ENCODE measurements around the gene FTO. TPM values are rescaled to one million over a fixed set of nuclear protein-coding genes. Genes with fewer than 3 reads are reported as not detected.

The FTO gene
- polyA plus RNA-seq, 2 of the 4 experiments (the other 2 are of a cell fraction) = 48.7 to 101 TPM

DNA sequence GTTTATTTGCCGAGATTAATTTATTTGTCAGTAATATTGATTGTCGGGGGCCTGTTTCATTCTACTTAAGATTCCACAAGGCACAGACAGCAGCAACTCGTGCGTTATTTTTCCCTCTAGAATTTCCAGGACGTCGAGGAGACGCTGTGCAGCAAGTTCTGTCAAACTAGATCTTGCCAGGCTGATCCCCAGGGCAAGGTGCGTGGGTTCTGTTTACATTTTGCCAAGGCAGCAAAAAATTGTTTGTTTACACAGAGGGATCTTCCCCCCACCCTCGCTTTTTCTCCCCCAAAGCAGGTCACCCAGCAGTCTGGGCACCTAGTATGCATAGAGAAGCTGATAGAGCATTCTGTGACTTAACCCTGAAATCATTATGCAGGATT, 471.2 kb downstream of the FTO start:
- H3K9me3 ChIP-seq = no peaks in the 10 kb centered on the region
- H3K4me2 ChIP-seq = peak overlapping the region; percentile 22; the same call in 1 of the 3 replicates
- FAIRE-seq (no peak), DNase-seq (ENCODE audit: low read depth in 1 of 2, low spot score in 1 of 2) (no peak), ATAC-seq (no peak)
- POLR2A ChIA-PET = no interaction called here
- H3K4me1 ChIP-seq = peaks cover 9% of the 10 kb centered on the region; the same call in 2 of the 3 replicates
- CTCF ChIA-PET = no interaction called here
- H3K27ac ChIP-seq = no peak overlapping the region; a peak in 1 of 6 replicates
- no peak overlapping the region for H3K4me3 ChIP-seq
- 76% methylated on average over 9 of the region's 9 CpGs for WGBS (ENCODE audit: missing lambda C conversion rate)
- TF ChIP-seq NR3C1 (IDR thresholded peaks at IDR 0.05) (no peak), MAFK (IDR thresholded peaks at IDR 0.05; ENCODE audit: partially characterized antibody) (peak; percentile 83)

DNA sequence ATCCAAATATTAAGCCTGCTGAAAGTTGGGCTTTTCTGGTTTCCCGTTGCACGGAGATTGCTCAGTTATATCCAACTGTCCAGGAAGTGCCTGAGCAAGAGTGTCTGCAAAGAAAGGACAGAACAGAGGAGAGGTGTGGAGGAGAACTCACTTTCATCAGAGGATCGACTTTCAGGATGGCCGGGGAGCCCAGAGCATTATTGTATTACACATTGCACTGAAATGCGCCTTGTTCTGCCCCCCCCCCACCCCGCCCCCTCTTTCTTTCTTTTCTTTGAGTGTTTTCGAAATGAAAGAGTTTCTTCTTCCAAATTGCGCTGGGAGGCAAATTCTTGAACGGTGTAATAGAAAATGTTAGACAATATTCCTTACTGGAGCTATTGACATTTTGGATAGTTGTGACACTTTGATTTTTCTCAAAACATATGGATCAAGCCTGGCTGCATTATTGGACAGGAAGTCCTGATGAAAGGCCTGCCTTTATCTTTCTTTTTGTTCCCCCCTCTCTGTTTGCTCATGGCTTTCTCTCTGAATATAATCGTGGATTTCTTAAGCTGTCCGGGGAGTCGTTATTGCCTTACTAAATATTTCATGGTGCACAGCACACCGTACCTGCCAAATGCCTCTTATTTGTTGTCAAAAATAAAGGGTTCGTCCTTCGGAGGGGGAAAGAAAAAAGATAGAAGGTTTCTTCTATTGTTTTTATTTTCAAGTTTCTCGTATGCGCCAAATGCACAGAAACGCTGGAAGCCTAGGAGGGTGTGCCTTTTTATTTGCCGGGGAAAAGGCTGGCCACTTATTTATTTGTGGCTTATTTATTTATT, 471.8 kb downstream of the FTO start:
- WGBS (ENCODE audit: missing lambda C conversion rate) = 78% methylated on average over 19 of the region's 19 CpGs
- ATAC-seq (no peak), DNase-seq (ENCODE audit: low read depth in 1 of 2, low spot score in 1 of 2) (no peak), FAIRE-seq (no peak)
- ChIA-PET CTCF (no interaction called here), POLR2A (no interaction called here)
- H3K27ac ChIP-seq = no peak overlapping the region; a peak in 1 of 6 replicates
- H3K4me1 ChIP-seq = peaks cover 15% of the 10 kb centered on the region
- TF ChIP-seq HOXA7 (CRISPR knock-in tag; IDR thresholded peaks at IDR 0.05) = no peak
- TF ChIP-seq, protein P1, sequence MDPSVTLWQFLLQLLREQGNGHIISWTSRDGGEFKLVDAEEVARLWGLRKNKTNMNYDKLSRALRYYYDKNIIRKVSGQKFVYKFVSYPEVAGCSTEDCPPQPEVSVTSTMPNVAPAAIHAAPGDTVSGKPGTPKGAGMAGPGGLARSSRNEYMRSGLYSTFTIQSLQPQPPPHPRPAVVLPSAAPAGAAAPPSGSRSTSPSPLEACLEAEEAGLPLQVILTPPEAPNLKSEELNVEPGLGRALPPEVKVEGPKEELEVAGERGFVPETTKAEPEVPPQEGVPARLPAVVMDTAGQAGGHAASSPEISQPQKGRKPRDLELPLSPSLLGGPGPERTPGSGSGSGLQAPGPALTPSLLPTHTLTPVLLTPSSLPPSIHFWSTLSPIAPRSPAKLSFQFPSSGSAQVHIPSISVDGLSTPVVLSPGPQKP (IDR thresholded peaks at IDR 0.05; ENCODE audit: low read depth, low read length) = no peak
- no peaks in the 10 kb centered on the region for H3K9me3 ChIP-seq
- no peak overlapping the region for H3K4me3 ChIP-seq
- H3K4me2 ChIP-seq = peak overlapping the region; percentile 22; the same call in 1 of the 3 replicates

DNA sequence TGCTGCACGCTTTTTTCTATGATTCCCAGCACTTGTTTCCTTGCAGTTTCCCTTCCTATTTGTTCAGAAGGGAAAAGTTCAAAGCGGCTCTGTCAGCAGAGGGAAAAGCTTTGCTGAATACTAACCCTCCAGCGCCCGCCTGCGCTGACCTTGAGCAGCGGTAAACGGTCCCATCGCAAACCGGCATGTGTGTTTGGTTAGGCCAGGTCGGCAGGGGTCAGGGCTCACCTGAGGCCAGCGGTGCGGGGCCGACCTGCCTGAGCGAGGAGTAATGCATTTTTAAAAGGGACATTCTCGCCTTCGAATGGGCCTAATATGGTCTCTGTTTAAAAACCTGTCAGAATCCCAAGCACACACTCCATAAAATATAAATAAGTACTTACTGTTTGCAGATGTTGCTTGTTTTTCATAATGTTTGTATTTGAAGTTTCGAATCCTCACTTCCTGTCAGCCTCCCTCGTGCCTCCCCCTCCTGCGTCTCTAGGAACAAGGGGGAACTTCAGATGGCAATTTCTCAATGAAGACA, 472.5 kb downstream of the FTO start:
- TF ChIP-seq RCOR1 (IDR thresholded peaks at IDR 0.05; ENCODE audit: low read depth, low read length) (no peak), RARB (CRISPR knock-in tag; IDR thresholded peaks at IDR 0.05) (no peak), RFX5 (IDR thresholded peaks at IDR 0.05) (no peak), MYC (IDR thresholded peaks at IDR 0.05; ENCODE audit: borderline replicate concordance, low read length) (no peak), MAFK (IDR thresholded peaks at IDR 0.05; ENCODE audit: partially characterized antibody) (no peak)
- no peak for FAIRE-seq
- CTCF ChIA-PET = no interaction called here
- no peaks in the 10 kb centered on the region for H3K9me3 ChIP-seq
- no peak overlapping the region for H3K27ac ChIP-seq
- H3K4me1 ChIP-seq = peaks cover 22% of the 10 kb centered on the region
- WGBS (ENCODE audit: missing lambda C conversion rate) = 79% methylated on average over 19 of the region's 19 CpGs
- no peak for DNase-seq (ENCODE audit: low read depth in 1 of 2, low spot score in 1 of 2)
- H3K4me2 ChIP-seq = no peak overlapping the region
- no peak overlapping the region for H3K4me3 ChIP-seq
- no peak for ATAC-seq
- POLR2A ChIA-PET = no interaction called here

DNA sequence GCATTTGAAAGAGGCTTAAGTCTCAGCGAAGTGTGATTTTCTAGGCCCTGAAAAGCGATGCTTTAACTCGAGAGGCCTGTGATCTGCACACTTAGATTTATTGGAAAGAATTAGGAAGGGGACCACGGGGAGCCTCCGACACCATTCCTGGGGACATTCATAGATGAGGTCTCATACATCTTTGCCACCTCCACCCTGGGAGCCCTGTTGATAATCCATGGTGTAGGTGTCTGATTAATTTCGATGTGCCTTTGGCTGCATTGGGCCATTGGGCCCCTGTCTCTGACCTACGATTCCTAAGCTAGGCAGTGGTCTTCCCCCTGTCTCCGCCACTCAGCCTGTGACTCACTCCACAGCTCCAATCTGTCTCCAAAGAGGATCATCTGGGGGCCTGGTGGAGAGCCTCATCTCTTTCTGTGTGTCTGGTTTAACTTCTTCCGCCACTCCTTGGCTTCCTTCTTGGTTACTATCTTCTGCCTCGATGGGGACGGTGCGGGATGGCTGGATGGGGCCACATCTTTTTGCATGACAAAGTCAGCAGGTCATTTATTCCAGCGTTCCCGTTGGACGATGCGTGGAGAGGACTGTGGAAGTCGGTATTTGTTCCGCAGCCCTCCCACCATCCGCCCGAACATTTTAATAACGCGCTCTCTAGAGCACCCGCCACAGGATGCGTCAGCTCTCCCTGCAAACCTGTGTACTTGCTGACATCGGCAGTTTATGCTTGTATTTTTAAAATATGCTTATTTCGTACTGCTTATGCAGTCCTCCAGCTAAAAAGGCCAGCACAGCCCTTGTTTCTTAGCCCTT, 473.3 kb downstream of the FTO start:
- POLR2A ChIA-PET = no interaction called here
- ATAC-seq (no peak), FAIRE-seq (no peak)

More for the DNA sequence above, 473.3 kb downstream of the FTO start:
- no peak overlapping the region for H3K27ac ChIP-seq
- peaks cover 25% of the 10 kb centered on the region for H3K4me1 ChIP-seq
- TF ChIP-seq KDM5A (IDR thresholded peaks at IDR 0.05) (no peak), POLR2AphosphoS2 (conservative IDR thresholded peaks at IDR 0.05; ENCODE audit: low read length) (no peak), RCOR1 (IDR thresholded peaks at IDR 0.05; ENCODE audit: low read depth, low read length) (no peak), MAFK (IDR thresholded peaks at IDR 0.05; ENCODE audit: partially characterized antibody) (peak; percentile 93), JUNB (IDR thresholded peaks at IDR 0.05) (no peak), RNF2 (IDR thresholded peaks at IDR 0.05; ENCODE audit: borderline replicate concordance, low read depth) (no peak), RARB (CRISPR knock-in tag; IDR thresholded peaks at IDR 0.05) (no peak)
- TF ChIP-seq, protein P2, sequence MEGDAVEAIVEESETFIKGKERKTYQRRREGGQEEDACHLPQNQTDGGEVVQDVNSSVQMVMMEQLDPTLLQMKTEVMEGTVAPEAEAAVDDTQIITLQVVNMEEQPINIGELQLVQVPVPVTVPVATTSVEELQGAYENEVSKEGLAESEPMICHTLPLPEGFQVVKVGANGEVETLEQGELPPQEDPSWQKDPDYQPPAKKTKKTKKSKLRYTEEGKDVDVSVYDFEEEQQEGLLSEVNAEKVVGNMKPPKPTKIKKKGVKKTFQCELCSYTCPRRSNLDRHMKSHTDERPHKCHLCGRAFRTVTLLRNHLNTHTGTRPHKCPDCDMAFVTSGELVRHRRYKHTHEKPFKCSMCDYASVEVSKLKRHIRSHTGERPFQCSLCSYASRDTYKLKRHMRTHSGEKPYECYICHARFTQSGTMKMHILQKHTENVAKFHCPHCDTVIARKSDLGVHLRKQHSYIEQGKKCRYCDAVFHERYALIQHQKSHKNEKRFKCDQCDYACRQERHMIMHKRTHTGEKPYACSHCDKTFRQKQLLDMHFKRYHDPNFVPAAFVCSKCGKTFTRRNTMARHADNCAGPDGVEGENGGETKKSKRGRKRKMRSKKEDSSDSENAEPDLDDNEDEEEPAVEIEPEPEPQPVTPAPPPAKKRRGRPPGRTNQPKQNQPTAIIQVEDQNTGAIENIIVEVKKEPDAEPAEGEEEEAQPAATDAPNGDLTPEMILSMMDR (IDR thresholded peaks at IDR 0.05) = no peak
- TF ChIP-seq, protein P3, sequence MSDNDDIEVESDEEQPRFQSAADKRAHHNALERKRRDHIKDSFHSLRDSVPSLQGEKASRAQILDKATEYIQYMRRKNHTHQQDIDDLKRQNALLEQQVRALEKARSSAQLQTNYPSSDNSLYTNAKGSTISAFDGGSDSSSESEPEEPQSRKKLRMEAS (IDR thresholded peaks at IDR 0.05) = no peak
- H3K4me2 ChIP-seq = no peak overlapping the region
- H3K4me3 ChIP-seq = no peak overlapping the region
- H3K9me3 ChIP-seq = no peaks in the 10 kb centered on the region
- 88% methylated on average over 26 of the region's 26 CpGs for WGBS (ENCODE audit: missing lambda C conversion rate)
- CTCF ChIA-PET = interaction anchor here (1.4 kb wide), 1 partner anchor 11 kb away, joined by 3 read pairs; no protein-coding TSS in a partner anchor
- DNase-seq (ENCODE audit: low read depth in 1 of 2, low spot score in 1 of 2) = no peak

All from A549 (cell line).